ENCODE results near the gene CSRNP2.
"Not testable (repeated sequence)": the region's sequence is repeated elsewhere in the genome, so short reads cannot be mapped to it uniquely, and the experiment has no call there.

CSRNP2 gene, protein sequence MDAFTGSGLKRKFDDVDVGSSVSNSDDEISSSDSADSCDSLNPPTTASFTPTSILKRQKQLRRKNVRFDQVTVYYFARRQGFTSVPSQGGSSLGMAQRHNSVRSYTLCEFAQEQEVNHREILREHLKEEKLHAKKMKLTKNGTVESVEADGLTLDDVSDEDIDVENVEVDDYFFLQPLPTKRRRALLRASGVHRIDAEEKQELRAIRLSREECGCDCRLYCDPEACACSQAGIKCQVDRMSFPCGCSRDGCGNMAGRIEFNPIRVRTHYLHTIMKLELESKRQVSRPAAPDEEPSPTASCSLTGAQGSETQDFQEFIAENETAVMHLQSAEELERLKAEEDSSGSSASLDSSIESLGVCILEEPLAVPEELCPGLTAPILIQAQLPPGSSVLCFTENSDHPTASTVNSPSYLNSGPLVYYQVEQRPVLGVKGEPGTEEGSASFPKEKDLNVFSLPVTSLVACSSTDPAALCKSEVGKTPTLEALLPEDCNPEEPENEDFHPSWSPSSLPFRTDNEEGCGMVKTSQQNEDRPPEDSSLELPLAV

GRCh38 chr12:51083126-51083833, at the start of gene CSRNP2:
CSRNP2 (minus strand) TSS chr12:51083596; CDS start chr12:51076561, 7,035 bp downstream.
- peak; percentile 85 for DNase-seq (ENCODE audit: low read depth)

DNA sequence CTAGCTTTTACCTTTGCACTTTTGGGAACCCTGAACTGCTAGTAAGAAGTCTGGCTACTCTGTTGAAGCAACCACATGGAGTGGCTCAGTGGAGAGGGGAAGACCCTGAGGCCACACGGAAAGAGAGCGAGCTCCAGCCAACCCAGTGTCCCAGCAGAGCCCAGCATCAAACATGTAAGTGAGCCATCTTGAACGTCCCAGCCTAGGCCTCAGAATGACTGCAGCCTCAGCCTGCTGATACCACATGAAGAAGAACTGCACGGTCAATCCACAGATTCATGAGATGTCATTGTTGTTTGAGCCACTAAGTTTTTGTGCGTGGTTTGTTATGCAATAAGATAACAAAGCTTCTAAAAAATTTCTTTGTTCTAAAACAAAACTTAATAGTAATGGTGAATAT, 49.3 kb upstream of the CSRNP2 start:
- no peak for DNase-seq (ENCODE audit: low read depth)

GRCh38 chr12:51131745-51132521, 48.5 kb upstream of the CSRNP2 start:
- no peak for DNase-seq (ENCODE audit: low read depth)

- no peak for DNase-seq (ENCODE audit: low read depth)
Measured at GRCh38 chr12:51128919-51129318, 45.5 kb upstream of the CSRNP2 start.

DNA sequence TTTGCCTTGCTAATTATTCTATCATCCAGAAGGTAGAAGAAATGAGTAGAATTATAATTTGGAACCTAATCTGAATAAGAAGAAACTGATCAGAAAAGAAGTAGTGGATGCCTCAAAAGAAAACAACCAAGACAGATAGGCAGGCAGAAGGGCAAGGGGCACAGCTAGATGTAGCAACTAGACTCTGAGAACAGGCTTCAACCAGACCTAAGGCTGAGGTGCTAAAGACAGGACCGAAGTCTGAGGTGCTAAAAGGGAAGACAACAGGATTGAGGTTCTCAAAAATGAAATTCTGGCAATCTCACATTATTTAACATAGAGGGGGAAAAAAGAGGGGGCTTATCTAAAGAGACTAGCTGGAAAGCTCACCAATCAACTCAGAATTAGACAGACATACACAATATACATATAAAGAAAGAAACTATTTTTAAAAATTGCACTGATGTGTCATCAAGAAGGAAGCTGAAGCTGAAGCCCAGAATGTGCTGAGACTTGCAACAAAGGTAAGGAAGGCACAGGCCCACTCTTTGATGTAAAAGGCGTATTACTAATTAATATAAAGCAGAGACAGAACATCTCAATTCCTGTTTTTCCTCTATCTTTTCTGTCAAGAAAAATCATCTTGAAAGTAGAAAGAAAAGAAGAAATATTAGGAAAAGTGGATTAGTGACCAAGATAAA, 43.8 kb upstream of the CSRNP2 start:
- no peak for DNase-seq (ENCODE audit: low read depth)

GRCh38 chr12:51126297-51126696, 42.9 kb upstream of the CSRNP2 start:
- DNase-seq (ENCODE audit: low read depth), result no peak

DNA sequence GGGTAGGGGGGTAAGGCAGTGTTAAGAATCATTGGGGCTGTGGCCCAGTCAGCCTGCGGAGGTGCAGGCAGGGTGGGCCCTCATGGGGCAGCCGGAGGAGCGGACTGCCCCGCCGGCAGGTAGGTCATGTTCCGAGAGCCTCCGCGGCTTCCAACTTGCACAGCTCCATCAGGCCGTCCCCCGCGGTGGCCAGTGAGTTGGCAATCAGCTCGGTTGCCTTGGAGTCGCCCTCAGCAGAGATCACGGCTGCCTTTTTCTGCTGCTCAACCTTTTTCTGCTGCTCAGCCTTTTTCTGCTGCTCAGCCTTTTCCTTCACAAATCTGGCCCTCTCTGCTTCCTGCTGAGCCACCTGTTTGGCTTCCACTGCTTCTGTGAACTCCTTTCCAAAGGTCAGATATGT, 41.1 kb upstream of the CSRNP2 start:
- DNase-seq (ENCODE audit: low read depth), result no peak

- no peak for DNase-seq (ENCODE audit: low read depth)
Measured at GRCh38 chr12:51122844-51123243, 39.4 kb upstream of the CSRNP2 start.

GRCh38 chr12:51118706-51119105, 35.3 kb upstream of the CSRNP2 start:
- DNase-seq (ENCODE audit: low read depth), result no peak

- DNase-seq (ENCODE audit: low read depth), result no peak
Measured at GRCh38 chr12:51115533-51115932, 32.1 kb upstream of the CSRNP2 start.

DNA sequence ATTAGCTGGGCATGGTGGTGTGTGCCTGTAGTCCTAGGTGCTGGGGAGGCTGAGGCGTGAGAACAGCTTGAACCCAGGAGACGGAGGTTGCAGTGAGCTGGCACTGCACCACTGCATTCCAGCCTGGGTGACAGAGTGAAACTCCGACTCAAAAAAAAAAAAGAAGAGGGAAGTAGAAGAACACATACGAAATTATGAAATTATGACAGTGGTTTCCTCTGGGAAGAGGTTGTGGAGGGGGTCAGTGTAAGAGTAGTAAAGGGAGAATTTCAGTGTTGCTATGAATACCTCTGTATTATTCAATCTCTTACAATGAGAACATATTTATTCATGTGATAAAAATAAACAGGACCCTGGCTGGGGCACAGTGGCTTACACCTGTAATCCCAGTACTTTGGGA, 24.7 kb upstream of the CSRNP2 start:
- DNase-seq (ENCODE audit: low read depth), result no peak

GRCh38 chr12:51103977-51104376, 20.6 kb upstream of the CSRNP2 start:
- no peak for DNase-seq (ENCODE audit: low read depth)

GRCh38 chr12:51098611-51099010, 15.2 kb upstream of the CSRNP2 start:
- no peak for DNase-seq (ENCODE audit: low read depth)

- DNase-seq (ENCODE audit: low read depth), result no peak
Measured at GRCh38 chr12:51090705-51091229, 7.4 kb upstream of the CSRNP2 start.

DNA sequence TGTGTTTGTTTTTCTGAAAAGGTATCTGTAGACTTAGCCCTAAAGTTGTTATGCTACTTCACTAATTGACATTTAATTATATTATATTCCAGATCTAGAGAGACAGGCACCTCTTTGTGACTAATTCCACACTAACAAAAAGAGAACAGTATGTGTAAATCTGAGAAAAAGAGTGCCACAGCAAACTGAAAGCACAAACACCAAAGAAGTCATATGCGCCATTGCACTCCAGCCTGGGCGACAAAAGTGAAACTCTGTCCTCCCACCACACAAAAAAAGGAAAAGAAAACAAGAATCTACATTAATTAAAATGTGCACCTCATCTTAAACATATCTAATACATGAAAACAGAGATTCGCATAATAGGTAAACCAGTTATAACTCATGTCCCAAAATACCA, 4.4 kb upstream of the CSRNP2 start:
- no peak for DNase-seq (ENCODE audit: low read depth)

DNA sequence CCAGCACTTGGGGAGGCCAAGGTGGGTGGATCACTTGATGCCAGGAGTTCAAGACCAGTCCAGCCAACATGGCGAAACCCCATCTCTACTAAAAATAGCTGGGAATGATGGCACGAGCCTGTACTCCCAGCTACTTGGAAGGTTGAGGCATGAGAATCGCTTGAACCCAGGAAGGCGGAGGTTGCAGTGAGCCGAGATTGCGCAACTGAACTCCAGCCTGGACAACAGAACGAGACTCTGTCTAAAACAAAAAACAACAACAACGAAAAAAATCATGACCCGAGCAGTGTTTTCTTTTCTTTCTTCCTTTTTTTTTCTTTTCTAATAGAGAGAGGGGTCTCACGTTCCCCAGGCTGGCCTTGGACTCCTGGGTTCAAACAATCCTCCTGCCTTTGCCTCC, 3.5 kb upstream of the CSRNP2 start:
- no peak for DNase-seq (ENCODE audit: low read depth)

DNA sequence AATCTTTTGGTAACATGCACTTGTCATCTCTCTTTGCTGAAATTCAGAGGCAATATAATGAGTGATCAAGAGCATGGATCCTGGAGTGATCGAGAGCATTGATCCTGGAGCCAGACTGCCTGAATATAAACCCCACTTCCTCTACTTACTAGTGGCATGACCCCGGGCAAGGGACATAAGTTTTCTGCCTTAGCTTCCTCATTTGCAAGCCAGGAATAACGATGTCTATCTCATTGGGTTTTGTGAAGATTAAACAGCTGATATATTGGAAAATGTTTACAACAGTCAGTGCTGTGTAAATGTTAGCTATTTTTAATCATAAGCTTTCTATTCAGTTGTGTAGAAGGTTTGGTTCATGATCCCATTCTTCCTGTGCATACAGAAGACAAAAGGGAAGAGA, 2.4 kb upstream of the CSRNP2 start:
- no peak for DNase-seq (ENCODE audit: low read depth)

DNA sequence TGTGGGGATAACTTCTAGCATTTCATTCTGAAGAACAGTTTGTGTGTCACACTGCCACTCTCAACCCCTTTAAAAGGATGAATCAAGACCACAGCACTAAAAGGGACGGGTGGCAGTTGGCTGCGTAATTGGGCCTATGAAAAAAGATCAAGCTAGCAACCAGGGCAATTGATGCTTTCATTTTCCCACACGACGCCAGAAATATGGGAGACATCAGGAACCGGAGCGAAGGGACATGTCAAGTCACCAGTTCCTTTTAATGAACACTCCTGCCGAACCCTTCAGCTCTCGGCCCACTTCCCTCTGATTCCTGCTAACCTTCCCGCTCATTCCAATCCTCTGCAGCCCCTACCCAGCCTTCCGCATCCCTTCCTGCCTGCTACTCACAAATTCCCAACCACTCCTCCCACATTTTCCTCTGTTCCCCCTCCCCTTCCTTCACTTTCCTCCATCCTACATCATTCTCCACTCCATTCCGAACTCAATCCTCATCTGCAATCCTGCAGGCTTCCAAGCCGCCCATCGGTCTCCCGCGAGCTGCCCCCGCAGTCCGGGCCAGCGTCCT, 753 bp downstream of the CSRNP2 start:
- no peak for DNase-seq (ENCODE audit: low read depth)

- DNase-seq (ENCODE audit: low read depth), result no peak
Measured at GRCh38 chr12:51081421-51081820, 2.0 kb downstream of the CSRNP2 start.

- no peak for DNase-seq (ENCODE audit: low read depth)
Measured at GRCh38 chr12:51080136-51080535, 3.3 kb downstream of the CSRNP2 start.

DNA sequence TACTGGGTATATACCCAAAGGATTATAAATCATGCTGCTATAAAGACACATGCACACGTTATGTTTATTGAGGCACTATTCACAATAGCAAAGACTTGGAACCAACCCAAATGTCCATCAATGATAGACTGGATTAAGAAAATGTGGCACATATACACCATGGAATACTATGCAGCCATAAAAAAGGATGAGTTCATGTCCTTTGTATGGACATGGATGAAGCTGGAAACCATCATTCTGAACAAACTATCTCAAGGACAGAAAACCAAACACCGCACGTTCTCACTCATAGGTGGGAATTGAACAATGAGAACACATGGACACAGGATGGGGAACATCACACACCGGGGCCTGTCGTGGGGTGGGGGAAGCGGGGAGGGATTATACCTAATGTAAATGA, 4.5 kb downstream of the CSRNP2 start:
- DNase-seq (ENCODE audit: low read depth), result not testable (repeated sequence)
